ENCODE data around the gene TAMALIN.

GRCh38 chr12:52061470-52062166, 54.9 kb downstream of the TAMALIN start:
- no peak for TF ChIP-seq POLR2A (IDR thresholded peaks at IDR 0.05; ENCODE audit: low read depth, low read length)
- no peak for TF ChIP-seq POLR2AphosphoS5 (IDR thresholded peaks at IDR 0.05; ENCODE audit: low read depth, low read length)
- TF ChIP-seq POU2F2 (IDR thresholded peaks at IDR 0.05; ENCODE audit: low read depth, low read length) = no peak
- no peak for TF ChIP-seq TAF1 (IDR thresholded peaks at IDR 0.05; ENCODE audit: low read depth, low read length)
- no peak for TF ChIP-seq SPI1 (IDR thresholded peaks at IDR 0.05; ENCODE audit: low read depth, low read length)
- no peak for TF ChIP-seq PAX5 (IDR thresholded peaks at IDR 0.05; ENCODE audit: insufficient read depth, low read length, severe bottlenecking)

Data from GM12891 (cell line).